ENCODE results near the gene RND2. TPM values are rescaled to one million over a fixed set of nuclear protein-coding genes. Genes with fewer than 3 reads are reported as not detected.

Gene RND2
- total and polyA plus RNA-seq, 2 of the 13 experiments (the other 11 are each of a cell fraction or from before 2014, with no cell fraction given): 0.05 to 0.11 TPM

GRCh38 chr17:42980274-42980765 lies 44.7 kb upstream of the RND2 start, which contains the start of gene RUNDC1 (continued):
- TF ChIP-seq ZNF572 (CRISPR knock-in tag; IDR thresholded peaks at IDR 0.05): no peak; the same call in 1 of the 2 replicates
- TF ChIP-seq, protein P1, sequence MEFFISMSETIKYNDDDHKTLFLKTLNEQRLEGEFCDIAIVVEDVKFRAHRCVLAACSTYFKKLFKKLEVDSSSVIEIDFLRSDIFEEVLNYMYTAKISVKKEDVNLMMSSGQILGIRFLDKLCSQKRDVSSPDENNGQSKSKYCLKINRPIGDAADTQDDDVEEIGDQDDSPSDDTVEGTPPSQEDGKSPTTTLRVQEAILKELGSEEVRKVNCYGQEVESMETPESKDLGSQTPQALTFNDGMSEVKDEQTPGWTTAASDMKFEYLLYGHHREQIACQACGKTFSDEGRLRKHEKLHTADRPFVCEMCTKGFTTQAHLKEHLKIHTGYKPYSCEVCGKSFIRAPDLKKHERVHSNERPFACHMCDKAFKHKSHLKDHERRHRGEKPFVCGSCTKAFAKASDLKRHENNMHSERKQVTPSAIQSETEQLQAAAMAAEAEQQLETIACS (CRISPR knock-in tag; IDR thresholded peaks at IDR 0.05): no peak
- TF ChIP-seq AFF4 (CRISPR knock-in tag; IDR thresholded peaks at IDR 0.05): no peak
- no peak for TF ChIP-seq ZIK1 (CRISPR knock-in tag; IDR thresholded peaks at IDR 0.05; ENCODE audit: borderline replicate concordance, low read depth)
- no peak; the same call in 1 of the 2 replicates for TF ChIP-seq ZNF784 (CRISPR knock-in tag; IDR thresholded peaks at IDR 0.05; ENCODE audit: borderline replicate concordance)
- TF ChIP-seq JDP2 (CRISPR knock-in tag; IDR thresholded peaks at IDR 0.05; ENCODE audit: borderline replicate concordance): no peak
- no peak for TF ChIP-seq ZNF431 (CRISPR knock-in tag; IDR thresholded peaks at IDR 0.05; ENCODE audit: borderline replicate concordance, low read depth)
- TF ChIP-seq ZNF292 (CRISPR knock-in tag; IDR thresholded peaks at IDR 0.05; ENCODE audit: borderline replicate concordance, low read depth): no peak
- 0 out of 2 replicates have a peak, but pooled peaks have one; percentile 25 for TF ChIP-seq FLYWCH1 (CRISPR knock-in tag; IDR thresholded peaks at IDR 0.05)
- peak; percentile 50; the same call in 1 of the 2 replicates for TF ChIP-seq ZNF501 (CRISPR knock-in tag; IDR thresholded peaks at IDR 0.05)
- TF ChIP-seq, protein P2, sequence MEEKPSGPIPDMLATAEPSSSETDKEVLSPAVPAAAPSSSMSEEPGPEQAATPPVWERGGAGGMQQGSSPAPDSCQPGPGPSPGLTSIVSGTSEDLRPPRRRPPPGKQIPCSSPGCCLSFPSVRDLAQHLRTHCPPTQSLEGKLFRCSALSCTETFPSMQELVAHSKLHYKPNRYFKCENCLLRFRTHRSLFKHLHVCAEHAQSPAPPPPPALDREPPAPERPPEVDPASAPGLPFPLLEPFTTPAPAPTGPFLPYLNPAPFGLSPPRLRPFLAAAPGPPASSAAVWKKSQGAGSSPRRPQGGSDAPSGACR (CRISPR knock-in tag; IDR thresholded peaks at IDR 0.05): 0 out of 2 replicates have a peak, but pooled peaks have one; percentile 60
- TF ChIP-seq AHR (CRISPR knock-in tag; IDR thresholded peaks at IDR 0.05): peak; percentile 4; the same call in 1 of the 2 replicates
- TF ChIP-seq, protein P3, sequence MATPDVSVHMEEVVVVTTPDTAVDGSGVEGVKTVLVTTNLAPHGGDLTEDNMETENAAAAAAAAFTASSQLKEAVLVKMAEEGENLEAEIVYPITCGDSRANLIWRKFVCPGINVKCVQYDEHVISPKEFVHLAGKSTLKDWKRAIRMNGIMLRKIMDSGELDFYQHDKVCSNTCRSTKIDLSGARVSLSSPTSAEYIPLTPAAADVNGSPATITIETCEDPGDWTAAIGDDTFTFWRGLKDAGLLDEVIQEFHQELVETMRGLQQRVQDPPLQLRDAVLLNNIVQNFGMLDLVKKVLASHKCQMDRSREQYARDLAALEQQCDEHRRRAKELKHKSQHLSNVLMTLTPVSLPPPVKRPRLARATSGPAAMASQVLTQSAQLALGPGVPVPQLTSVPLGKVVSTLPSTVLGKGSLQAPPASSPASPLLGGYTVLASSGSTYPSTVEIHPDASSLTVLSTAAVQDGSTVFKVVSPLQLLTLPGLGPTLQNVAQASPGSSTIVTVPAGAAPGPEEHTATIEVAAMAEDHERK (CRISPR knock-in tag; IDR thresholded peaks at IDR 0.05; ENCODE audit: low read depth): peak; percentile 29; the same call in 1 of the 2 replicates
- no peak for TF ChIP-seq ZBTB38 (CRISPR knock-in tag; IDR thresholded peaks at IDR 0.05)
- TF ChIP-seq KLF15 (CRISPR knock-in tag; IDR thresholded peaks at IDR 0.05; ENCODE audit: borderline replicate concordance): no peak; the same call in 1 of the 2 replicates
- no peak for TF ChIP-seq RORA (CRISPR knock-in tag; IDR thresholded peaks at IDR 0.05)
- TF ChIP-seq NR2F2 (IDR thresholded peaks at IDR 0.05; ENCODE audit: borderline replicate concordance, low read depth): peak; percentile 7; the same call in 1 of the 2 replicates
- TF ChIP-seq ZMYM4 (CRISPR knock-in tag; IDR thresholded peaks at IDR 0.05): peak; percentile 62; the same call in 1 of the 2 replicates
- TF ChIP-seq KAT2B (IDR thresholded peaks at IDR 0.05; ENCODE audit: borderline replicate concordance, low read depth, low read length): no peak
- TF ChIP-seq RXRA (CRISPR knock-in tag; IDR thresholded peaks at IDR 0.05): peak; percentile 52
- TF ChIP-seq KLF13 (CRISPR knock-in tag; IDR thresholded peaks at IDR 0.05): no peak
- TF ChIP-seq SNAPC2 (CRISPR knock-in tag; IDR thresholded peaks at IDR 0.05): 0 out of 2 replicates have a peak, but pooled peaks have one; percentile 6
- no peak for TF ChIP-seq ZNF205 (CRISPR knock-in tag; IDR thresholded peaks at IDR 0.05)

Data from HepG2 (cell line).